Activated CD8-positive, alpha-beta T cell treated with anti-CD3 and anti-CD28 coated beads, Interleukin-2, amount 10 ng/mL, durations not matched to agents 7 days and 5 days (primary cell): ENCODE data around the gene GLOD4. TPM values are rescaled to one million over a fixed set of nuclear protein-coding genes. Genes with fewer than 3 reads are reported as not detected.

Source experiments
- total RNA-seq, 2 experiments: library from RNA; stranded (reverse); gene quantifications; one replicate each; pipeline ENCODE4 v1.2.3, GENCODE V29; 2021

Gene GLOD4
- total RNA-seq, 2 experiments from 2014 or later = 57.5 to 59.1 TPM

Other genes starting within 250 kb of the GLOD4 start
- gene VPS53, start 67.4 kb downstream of the GLOD4 start, total RNA-seq = 10 to 100 TPM; 71.4 to 76.0 TPM
- gene TLCD3A, start 49.7 kb downstream of the GLOD4 start, total RNA-seq = 10 to 100 TPM; 17.0 to 17.9 TPM
- gene GEMIN4, start 30.0 kb downstream of the GLOD4 start, total RNA-seq = 10 to 100 TPM; 41.4 to 45.8 TPM
- gene MRM3, start 73 bp upstream of the GLOD4 start, total RNA-seq = 10 to 100 TPM; 19.4 to 19.6 TPM
- under 1 TPM; 0.68 to 0.97 TPM for gene NXN, start 197.5 kb upstream of the GLOD4 start, total RNA-seq
- gene TIMM22, start 214.8 kb upstream of the GLOD4 start, total RNA-seq = 10 to 100 TPM; 10.0 to 10.4 TPM